AG04450 (cell line): ENCODE data around the gene TFCP2L1. TPM values are rescaled to one million over a fixed set of nuclear protein-coding genes. Genes with fewer than 3 reads are reported as not detected.
"Not testable (repeated sequence)": the region's sequence is repeated elsewhere in the genome, so short reads cannot be mapped to it uniquely, and the experiment has no call there.

Experiments
- CTCF ChIA-PET: fragments of 300-600, 350-600 bp; formaldehyde crosslinking; extraction: SDS; loops from one replicate; lab custom pipeline; 2022; ENCODE audit warnings: antibody characterized with exemption, inconsistent platforms; lab: Charles Lee
- POLR2A ChIA-PET: fragments of 350-600 bp; formaldehyde crosslinking; extraction: SDS; loops from one replicate; lab custom pipeline; 2021; ENCODE audit warnings: antibody characterized with exemption, inconsistent platforms; lab: Yijun Ruan, JAX
- DNase-seq: peaks from one replicate; pipeline ENCODE4 v3.0.0-alpha.2; 2011; ENCODE audit warnings: low read depth, low spot score
- H3K27ac ChIP-seq: one replicate; pipeline ENCODE4 v1.5.1; 2012; ENCODE audit warnings: low read depth, low read length, control low read depth
- H3K27me3 ChIP-seq: one replicate; pipeline ENCODE4 v1.6.0; 2012; ENCODE audit warnings: low read length; ENCODE audit not compliant: control insufficient read depth, insufficient read depth
- H3K4me3 ChIP-seq: 2 replicates; pipeline ENCODE4 v1.5.1; 2011; ENCODE audit warnings: mild to moderate bottlenecking, low read depth, low read length, control low read depth
- H3K9me3 ChIP-seq: 2 replicates; pipeline ENCODE4 v1.5.1; 2012; ENCODE audit warnings: low read length; ENCODE audit not compliant: control insufficient read depth, insufficient read depth
- CTCF ChIP-seq: IDR thresholded peaks from 2 replicates; pipeline ENCODE4 v1.5.1; 2011; ENCODE audit warnings: low read depth, low read length, control low read depth, inconsistent platforms
- polyA plus RNA-seq: library from polyadenylated mRNA; depleted of rRNA; stranded (reverse); fragments of >200 nt; gene quantifications from 2 replicates; pipeline ENCODE4 v1.2.3, GENCODE V29; 2011

Gene TFCP2L1
- polyA plus RNA-seq, 1 experiment: not detected

GRCh38 chr2:121279476-121280220, 5.4 kb downstream of the TFCP2L1 start:
- no peak for TF ChIP-seq CTCF
- Histone ChIP-seq H3K27me3 (peaks cover 35% of the 10 kb centered on the region), H3K9me3 (no peaks in the 10 kb centered on the region), H3K27ac (no peak overlapping the region), H3K4me3 (no peak overlapping the region)
- CTCF ChIA-PET: no interaction called here
- POLR2A ChIA-PET: no interaction called here
- DNase-seq: no peak

DNA sequence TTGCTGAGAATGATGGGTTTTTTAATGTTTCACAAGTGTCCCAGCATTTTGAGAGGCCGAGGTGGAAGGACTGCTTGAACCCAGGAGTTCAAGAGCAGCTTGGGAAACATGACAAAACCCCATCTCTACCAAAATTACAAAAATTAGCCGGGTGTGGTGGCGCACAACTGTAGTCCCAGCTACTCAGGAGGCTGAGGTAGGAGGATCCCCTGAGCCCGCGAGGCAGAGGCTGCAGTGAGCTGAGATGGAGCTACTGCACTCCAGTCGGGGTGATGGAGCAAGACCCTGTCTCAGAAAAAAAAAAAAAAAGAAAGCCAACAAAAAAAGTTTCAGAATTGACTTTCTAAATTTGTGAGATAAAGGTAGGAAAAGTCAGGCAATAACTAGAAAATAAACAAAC, 8.7 kb downstream of the TFCP2L1 start:
- POLR2A ChIA-PET: no interaction called here
- no peak for TF ChIP-seq CTCF
- H3K27ac ChIP-seq: no peak overlapping the region
- CTCF ChIA-PET: interaction anchor here (0.9 kb wide), 1 partner anchor 21 kb away, joined by 3 read pairs; no protein-coding TSS in a partner anchor
- peaks cover 33% of the 10 kb centered on the region for H3K27me3 ChIP-seq
- no peak overlapping the region for H3K4me3 ChIP-seq
- H3K9me3 ChIP-seq: no peaks in the 10 kb centered on the region
- DNase-seq: no peak

GRCh38 chr2:121273116-121273515, 11.9 kb downstream of the TFCP2L1 start:
- no peak for DNase-seq
- POLR2A ChIA-PET: no interaction called here
- peaks cover 25% of the 10 kb centered on the region for H3K27me3 ChIP-seq
- H3K4me3 ChIP-seq: no peak overlapping the region
- H3K27ac ChIP-seq: no peak overlapping the region
- H3K9me3 ChIP-seq: no peaks in the 10 kb centered on the region
- no peak for TF ChIP-seq CTCF
- CTCF ChIA-PET: no interaction called here

GRCh38 chr2:121272596-121272995, 12.4 kb downstream of the TFCP2L1 start:
- H3K27me3 ChIP-seq: peaks cover 25% of the 10 kb centered on the region
- no peak for TF ChIP-seq CTCF
- no peak overlapping the region for H3K27ac ChIP-seq
- DNase-seq: no peak
- H3K4me3 ChIP-seq: no peak overlapping the region
- CTCF ChIA-PET: no interaction called here
- H3K9me3 ChIP-seq: no peaks in the 10 kb centered on the region
- POLR2A ChIA-PET: no interaction called here

- POLR2A ChIA-PET, H3K9me3 ChIP-seq, DNase-seq, H3K27ac ChIP-seq, CTCF ChIA-PET, H3K4me3 ChIP-seq: not testable (repeated sequence)
- peaks cover 28% of the 10 kb centered on the region for H3K27me3 ChIP-seq
Measured at GRCh38 chr2:121269436-121269835, 15.6 kb downstream of the TFCP2L1 start.
